RPMI8226 (cell line): ENCODE data around the gene SUGCT.
A peak's percentile ranks its signal among the peaks of the same experiment; 100 is the strongest.
"Not testable (repeated sequence)": the region's sequence is repeated elsewhere in the genome, so short reads cannot be mapped to it uniquely, and the experiment has no call there.

Experiments
- DNase-seq: peaks from one replicate; pipeline ENCODE4 v3.0.0-alpha.2; 2015

SUGCT gene

DNA sequence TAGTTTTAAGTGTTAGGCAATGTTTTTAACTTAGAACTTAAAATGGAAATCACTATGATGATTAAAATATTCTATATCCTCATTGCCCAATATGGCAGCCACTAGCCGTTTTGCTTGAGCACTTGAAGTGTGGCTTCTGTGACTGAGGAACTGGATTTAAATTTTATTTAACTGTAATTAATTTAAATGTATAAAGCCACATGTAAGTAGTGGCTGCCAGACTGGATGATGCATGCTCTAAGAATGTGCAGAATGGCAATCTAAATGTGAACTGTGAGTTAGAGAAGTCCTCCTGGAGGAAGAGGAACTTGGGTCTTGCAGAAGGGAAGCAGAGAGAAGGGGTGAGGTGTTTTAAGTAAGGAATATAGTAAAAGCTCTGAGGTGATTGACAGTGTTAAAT is 451.4 kb downstream of the SUGCT start:
- no peak for DNase-seq

DNA sequence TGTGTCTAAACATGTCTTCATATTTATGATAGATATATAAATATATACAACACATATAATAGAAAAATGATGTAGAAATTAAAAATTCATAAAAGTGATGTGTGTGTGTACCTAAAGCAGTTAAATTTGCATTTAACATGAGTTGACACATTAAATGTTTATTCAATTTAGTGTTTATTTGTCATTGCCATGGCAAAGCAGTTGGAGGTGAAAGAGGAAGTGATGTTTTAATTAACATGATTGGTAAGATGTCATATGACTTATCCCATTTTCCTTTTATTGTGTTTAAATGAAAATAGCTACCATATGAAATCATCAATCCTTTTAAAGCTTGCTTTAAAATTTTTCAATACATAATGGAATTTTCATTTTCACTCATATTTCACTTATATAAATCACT is 452.6 kb downstream of the SUGCT start:
- DNase-seq: no peak

DNA sequence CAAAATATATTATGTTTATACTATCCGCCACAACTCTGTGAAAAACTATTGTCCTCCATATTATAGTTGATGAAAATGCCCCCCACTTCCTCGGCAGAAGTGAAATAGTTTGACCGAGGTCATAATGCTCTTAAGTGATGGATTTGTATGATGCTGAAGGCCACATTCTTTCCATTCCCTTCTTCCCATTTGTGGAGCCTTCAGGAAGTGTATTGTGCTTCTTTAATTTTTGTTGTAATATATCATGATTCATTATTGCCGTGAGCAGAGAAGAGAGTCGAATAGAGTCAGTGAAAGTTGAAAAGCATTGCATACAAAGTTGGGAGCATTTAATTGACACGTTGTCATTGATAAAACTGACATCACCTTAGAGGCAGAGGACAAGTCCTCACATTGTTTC is 460.3 kb downstream of the SUGCT start:
- no peak for DNase-seq

DNA sequence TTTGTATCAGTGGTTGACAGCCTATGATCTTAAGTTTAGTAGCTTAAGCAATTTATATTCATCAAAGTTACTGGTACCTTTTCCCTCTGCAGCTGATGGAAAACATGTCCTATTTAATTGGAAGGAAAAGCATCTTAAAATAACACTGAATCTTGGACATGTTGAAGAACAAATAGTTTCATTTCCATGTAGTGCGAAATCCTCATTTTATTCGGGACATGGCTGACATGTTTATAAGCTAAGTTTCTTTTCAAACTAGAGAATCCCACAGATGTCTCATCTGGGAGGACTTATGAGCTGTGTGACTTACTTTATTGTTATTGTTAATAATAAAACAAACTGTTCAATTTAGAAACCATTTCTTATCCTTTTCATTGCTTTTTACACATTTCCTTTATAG is 461.0 kb downstream of the SUGCT start:
- no peak for DNase-seq

DNA sequence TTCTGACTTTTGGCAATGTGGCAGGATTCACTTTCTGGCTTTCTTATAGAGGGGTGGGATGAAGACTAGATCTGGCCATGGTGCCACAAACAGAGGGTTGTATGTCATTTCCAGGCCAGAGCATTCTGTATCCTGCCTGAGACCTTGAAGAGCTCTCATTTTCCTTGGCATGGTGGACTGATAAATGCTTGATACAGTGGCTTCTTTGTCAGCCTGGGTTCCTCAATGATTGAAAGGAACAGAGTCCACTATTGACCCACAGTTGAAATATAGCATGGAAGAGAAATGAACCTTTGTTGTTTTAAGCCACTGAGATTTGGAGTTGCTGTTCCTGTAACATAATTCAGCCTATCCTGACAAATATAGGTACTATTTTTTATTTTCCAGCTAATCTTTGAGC is 462.7 kb downstream of the SUGCT start:
- no peak for DNase-seq

DNA sequence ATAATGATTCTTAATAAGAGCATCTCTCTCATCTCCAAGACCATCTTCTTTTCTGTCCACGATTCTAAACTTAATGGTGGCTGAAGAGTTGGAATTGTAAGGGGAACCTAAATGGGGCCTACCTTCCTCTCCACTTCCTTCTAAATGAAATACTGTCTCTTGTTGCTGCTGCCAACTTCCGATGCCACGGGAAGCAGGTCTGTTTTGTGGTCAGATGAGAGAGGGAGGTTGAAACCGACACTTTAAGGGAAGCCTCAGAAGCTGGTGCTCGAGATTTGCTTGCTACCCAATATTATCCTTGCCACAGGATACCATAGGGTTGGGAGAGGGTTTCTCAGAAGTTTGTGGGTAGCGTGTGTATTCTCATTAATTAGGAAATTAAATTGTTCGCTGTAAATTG is 464.1 kb downstream of the SUGCT start:
- no peak for DNase-seq

DNA sequence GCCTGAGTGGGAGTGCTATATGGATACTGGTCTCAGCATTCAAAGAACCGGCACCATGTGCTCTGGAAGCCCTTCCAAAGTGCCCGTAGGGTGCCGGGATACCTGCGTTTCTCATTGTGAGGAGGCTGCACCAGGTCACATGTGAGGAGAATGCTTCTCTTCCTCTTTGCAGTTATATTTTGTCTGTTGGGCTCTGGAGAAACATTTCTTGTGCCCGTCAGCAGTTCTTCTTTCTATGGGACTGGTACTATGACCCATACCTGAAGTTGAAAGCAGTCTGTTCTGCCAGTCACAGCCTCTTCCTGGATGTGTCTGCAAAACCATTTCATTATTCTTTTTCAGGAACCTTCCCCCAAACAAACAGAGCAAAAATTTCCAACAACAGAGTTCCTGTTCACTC is 465.0 kb downstream of the SUGCT start:
- DNase-seq: no peak

DNA sequence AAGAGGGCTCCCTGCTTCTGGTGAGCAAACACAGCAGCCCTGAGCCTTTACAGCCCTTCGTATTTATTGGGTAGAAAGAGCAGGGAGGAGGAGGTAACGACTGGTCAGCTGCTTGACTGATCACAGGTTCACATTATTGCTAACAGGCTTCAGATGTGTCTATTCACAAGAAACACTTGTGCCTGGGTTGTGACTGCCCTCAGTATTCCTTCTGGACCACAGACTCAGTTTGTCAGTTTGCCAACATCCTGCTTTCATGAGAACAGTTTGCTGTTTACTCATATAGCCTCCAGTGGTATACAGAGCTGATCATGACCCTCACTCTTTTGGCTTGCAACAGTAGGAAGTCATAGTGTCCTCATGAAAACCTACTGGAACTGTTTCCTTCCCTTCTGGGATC is 467.5 kb downstream of the SUGCT start:
- DNase-seq: not testable (repeated sequence)

DNA sequence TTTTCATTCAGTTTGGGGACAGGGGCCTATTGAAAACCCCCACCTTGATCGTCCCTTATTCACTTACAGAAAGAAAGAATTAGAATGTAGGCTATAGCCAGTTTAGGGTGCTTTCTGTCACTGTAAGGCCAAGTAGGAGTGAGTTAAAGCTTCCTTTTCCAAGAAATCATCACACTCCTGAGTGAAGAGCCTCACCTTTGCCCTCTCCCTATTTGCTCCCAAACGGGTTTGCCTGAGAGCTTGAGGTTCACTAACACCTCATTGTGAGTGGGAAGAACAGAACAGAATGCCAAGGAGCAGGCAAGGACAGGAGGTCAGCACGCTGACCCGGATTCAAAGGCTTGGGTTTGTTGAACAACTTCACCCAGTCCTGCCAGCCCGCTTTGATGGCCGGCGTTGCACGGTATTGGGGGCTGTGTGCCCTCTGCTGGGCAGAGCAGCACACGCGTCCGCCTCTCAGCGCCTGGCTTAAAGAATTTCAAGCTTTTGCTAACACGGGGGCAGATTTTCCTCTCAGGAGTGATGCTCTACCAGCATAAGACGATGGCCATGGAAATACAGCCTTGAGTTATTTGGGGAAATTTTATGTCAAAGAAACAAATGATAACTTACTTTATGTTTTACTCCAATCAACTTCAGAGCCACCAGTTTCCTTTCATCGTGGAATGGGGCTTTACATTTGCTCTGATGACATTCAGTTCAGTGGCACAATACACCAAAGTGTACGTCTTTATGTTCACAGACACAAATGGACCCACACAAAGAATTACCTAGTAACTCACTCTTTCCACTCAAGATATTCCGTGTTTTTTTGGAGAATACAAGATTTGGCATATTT is 470.0 kb downstream of the SUGCT start:
- DNase-seq: peak; percentile 50

DNA sequence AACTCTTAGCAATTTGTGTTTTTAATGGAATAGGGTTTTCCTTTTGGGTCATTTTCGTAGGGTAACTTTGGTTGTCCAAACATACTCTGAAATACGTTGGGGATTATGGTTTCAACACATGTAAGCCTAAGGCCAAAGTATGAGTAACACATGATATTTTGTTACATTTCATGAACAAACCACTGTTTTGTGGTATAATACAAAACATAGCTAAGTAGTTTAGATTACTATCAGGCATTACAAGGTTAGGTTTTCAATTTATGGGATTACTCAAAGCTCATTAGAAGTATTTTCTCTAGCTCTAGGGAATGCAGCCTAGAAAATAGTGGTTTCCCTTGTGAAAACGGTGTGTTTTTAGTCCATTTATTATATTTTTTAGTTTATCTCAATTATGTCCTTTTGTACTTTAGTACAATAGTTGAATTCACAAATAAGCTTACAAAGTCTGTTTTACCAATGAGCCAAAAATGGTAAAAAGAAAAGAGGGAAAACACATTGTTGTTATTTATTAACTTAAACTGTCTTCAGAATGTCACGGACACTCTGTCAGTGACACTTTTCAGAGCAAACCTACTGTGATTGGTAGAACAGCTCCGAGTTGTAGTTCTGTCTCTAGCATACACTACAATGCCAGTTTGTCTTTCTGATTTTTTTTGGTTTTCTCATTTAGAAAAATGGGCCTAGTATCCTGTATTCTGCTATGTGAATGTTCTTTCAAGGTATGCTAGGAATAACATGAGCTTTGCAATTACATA is 473.7 kb downstream of the SUGCT start:
- no peak for DNase-seq

DNA sequence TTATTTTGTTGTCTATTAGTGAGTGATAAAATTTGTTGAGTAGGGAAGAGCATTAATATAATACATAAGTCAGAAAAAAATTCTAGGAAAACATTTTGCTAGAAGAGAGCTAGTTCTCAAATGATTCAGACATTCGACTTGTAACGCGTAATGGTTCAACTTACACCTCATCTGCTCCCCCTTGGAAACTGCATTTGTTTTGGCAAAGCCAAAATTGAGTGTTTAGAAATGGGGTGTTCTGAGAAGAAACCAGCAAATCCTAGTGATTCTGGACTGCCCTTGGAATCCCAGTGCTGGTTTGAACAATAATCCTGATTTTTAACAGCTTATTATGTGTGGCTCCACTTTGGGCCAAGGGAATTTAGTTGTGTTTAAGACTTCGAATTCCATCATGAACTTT is 475.7 kb downstream of the SUGCT start:
- DNase-seq: no peak

DNA sequence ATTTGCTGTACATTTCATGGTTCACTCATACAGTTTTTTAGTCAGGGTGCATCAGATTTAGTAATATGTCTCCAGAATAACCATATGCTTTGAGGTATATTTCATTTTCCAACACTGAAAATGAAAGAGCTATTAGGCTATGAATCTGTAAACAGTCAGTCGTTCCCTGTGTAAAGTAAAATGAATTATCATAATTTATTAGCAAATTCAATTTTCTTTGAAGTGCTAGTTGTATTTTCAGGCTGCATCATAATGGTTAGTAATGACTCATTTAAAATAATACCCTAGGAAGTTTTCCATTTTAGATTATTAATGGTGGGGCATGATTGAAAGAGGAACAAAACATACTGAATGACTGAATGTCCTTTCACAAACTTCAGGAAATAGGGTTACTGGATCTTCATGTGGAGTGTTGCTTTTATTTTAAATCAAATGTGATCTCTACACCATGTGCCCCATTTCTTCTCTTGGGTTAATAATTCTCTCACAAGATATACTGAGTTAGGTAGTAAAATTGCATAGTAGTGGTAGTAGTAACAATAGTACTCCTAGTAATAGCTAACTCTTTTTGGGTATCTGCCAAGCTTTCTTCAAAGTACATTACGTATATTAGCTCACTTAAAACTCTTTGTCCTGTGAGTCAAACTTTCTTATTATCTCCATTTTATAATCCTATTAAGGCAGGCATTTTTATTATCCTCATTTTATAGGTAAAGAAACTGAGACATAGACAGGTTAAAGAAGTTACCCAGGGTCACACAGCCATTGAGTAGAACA is 476.5 kb downstream of the SUGCT start:
- DNase-seq: no peak

DNA sequence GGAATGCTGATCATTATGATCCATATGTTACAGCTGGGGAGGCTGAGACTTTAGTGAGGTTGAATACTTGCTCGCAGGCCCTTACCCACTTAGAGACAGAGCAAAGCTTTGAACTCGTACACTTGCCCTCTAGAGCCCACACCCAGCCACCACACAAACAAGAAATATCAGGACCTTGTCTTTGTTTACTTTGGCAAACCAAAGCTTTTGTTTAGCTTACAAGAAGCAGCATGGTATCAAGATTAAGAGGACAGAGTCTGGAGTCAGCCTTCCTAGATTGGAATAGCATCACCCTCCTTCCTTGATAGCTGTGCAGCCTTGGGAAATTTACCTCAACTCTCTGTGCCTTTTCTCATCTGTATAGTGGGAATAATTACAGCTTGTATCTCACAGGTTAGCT is 477.5 kb downstream of the SUGCT start:
- DNase-seq: no peak

DNA sequence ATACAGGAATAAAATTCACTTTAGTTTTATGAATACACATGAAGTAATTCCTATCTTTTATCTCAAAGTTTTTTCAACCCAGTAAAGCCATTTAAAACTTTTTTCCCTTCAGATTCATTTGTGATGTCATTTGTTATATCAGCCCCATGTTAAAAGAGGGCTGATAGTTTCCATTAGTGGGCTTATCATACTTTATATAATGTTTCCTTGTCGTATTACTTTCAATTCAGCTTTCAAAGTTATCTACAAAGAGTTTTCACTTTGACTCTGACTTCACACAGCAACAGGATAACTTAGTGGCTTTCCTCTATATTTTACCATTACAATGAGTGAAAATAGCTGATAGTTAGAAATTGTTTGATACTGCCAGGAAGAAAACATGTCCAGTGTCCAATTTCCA is 484.8 kb downstream of the SUGCT start:
- DNase-seq: no peak

DNA sequence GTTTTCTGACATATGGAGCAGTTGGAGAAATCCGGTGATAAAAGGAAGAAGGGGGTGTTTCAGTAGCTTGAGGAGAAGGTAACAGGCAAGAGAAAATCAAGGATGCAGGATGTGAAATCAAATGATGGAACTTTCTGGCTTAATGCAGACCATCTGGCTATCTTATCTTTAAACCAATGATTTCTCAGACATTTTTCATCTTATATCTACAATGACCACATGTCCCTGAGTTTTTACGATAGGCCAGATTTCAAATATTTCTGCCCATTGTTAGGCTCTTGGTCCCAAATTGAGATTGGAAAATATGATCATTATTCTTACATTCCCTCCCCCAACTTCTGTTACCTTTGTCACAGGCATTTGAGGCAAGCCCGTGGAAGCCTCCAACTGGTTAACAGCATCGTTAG is 486.8 kb downstream of the SUGCT start:
- no peak for DNase-seq

DNA sequence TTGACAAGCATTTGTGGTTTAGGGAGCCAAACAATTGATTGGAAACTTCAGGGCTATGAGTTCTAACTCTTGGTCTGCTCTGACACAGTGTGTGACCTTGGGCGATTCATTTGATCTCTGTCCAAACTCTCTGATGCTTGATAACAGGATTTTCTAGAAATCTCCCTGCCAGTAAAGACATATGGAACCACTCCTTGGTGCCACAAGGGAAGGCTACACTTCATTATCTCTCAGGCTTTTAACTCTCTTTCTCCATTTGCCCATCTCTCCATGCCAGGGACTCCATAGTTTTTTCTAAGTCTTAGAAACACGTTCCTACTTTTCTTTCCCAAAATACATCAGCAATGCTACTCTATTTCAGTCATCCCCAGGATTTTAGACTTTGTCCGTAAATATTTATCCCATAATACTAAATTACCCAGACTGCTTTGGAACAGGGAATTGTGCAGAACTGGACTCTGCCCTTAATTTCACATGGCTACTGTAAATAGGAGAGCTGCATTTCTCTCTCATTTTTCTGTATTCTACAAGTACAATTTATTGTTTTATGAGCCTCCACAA is 488.2 kb downstream of the SUGCT start:
- no peak for DNase-seq

DNA sequence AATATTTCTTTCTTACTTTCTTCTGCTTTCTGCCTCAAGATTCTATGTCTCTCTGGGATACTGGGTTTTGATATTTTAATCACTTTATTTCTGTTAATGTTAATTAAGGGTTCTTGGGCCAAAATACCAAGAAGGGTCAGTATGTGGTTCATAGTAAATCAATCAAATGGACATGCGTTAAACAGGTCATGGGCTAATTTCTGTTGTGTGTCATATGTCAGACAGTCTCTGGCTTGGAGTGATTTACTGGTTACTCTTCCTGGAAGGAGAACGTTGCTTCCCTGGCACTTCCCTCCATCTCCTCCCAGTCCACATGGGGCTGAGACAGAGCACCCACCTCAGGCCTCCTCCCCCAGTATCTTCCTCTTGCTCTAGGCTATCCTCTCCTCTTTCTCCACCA is 489.1 kb downstream of the SUGCT start:
- DNase-seq: no peak

DNA sequence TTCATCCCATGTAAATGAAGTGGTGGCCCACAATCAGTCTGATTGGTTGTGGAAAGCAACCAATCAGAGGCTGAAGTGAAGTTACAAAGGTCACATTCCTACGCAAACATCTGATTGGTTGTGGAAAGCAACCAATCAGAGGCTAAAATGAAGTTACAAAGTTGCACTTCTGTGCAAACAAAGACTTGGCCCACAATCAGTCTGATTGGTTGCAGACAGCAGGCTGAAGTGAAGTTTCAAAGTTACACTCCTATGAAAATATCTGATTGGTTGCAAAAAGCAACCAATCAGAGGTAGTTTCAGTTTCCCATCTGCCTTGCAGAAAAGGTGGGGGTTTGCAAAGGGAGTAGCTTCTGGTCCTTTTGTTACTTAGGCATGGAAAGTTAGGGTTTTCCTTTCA is 492.6 kb downstream of the SUGCT start:
- not testable (repeated sequence) for DNase-seq

DNA sequence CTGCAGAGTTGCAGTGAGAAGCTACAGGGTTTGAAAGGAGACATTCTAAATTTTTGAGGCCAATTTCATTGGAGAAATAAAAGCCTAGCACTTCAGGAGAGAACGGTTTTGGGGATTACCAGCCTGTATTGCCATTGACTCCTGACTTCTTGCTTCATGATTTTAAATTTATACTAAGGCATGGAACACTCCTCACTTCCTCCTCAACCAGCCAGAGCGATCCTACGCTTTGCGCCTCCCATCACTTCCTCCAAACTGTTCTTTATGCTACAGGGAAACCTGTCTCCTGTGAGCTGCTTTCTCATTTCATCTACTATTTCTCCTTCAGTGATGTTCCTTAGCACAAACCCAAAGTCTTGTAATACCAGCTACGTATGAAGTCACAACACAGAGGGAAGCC is 495.1 kb downstream of the SUGCT start:
- DNase-seq: no peak

DNA sequence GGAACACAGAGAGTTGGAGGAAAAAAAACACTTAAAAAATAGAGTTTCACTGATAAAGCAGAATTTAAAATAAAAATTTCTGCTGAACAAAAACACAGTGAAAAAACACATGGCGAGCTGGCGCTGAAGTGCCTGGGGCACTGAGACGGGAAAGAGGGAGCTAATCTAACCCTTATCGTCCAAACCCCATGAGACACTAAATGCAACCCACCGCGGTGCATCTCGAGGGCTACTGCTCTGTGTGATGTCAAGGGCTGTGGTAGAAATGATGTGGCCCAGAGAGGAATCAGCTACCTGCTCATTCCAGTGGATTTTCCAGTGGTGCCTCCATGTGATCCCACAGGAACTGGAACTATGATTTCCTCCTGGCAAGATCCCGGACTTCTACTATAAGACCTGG is 499.3 kb downstream of the SUGCT start:
- DNase-seq: no peak

DNA sequence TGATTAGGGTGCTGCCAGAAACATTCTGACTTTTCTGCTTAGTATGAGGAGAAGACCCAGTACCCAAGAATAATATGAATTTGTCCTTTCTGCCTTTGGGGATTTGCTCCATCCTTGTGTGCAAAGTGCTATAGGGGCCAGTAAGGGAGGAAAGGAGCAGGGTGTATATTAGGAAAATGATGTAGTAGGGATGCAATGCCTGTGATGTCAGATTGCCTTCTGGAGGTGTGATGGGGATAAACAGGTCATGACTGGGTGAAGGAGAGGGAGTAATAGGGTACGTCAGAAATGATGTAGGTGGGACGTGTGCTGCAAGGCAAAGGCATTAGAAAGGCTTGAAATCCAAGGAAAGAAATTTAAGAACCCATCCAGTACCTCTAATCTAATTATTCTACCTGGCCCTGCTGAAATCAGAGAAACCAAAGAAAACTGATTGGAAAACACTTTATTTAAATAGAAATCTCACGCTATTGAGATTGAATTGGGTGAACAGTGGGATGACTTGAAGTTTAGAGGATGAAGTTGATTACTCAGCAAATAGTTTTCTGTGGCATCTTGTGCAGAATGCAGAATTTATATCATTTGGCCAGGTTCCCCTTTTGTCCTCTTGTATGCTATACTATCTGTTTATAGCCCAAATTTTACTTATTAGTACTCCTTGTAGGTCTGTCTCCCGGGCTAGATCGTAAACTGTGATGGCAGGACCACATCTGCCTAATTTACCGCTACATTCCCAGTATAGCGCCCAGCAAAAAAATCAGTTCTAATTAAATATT is 503.9 kb downstream of the SUGCT start:
- DNase-seq: no peak

DNA sequence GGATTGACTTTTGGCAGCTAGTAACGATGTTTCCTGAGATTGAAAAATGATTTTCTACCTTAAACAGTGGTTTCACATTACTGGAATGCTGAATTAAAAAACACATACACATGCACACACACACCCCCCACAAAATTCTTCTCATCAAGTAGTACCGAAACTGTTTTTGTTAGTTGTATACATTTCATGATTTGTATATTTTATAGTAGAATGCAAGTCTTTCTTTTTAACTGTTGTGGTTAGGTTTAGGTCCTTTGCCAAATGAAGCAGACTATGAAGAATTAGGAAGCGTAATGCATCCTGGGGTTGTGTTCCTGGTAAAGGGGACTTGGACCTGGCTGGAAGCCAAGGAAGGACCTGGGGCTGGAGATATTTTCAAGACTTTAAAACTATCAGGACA is 505.8 kb downstream of the SUGCT start:
- DNase-seq: no peak

DNA sequence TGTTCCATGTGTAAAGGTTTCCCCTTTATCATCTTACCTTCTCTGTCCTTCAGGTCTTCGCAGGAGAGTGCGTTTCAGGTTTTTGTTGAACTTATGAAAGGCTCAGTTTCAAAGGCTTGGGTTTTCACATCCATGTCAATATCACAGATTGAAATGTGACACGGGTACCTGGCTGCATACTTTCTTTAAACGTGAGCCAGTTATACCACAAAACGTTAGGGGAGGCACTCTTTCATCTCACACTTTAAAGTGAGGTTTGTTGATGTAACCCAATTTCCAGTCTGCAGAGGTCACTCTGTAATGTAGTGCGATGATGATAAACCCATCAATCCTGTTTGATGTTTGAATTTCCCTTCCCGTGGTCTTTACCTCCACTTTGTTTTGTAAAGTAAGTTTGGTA is 506.9 kb downstream of the SUGCT start:
- no peak for DNase-seq
